GM10847 (cell line): ENCODE results near the gene JAKMIP2.

Experiments used
- POLR2A ChIP-seq: IDR thresholded peaks from 2 replicates; pipeline ENCODE4 v1.6.1; 2011; ENCODE audit not compliant: insufficient read length; ENCODE audit errors: extremely low read depth

JAKMIP2 gene

GRCh38 chr5:147782110-147783028 lies at the start of gene JAKMIP2:
Gene JAKMIP2 (minus strand): TSS chr5:147782728. CDS start chr5:147671806, 110,922 bp downstream.
- no peak for TF ChIP-seq POLR2A

- no peak for TF ChIP-seq POLR2A
Observed at GRCh38 chr5:147831465-147831864, 48.9 kb upstream of the JAKMIP2 start, which contains the start of gene SPINK1. Gene SPINK1 (minus strand): TSS chr5:147831671. CDS start chr5:147831577, 94 bp downstream.

- TF ChIP-seq POLR2A: no peak
Observed at GRCh38 chr5:147830035-147830434, 47.5 kb upstream of the JAKMIP2 start.

GRCh38 chr5:147826361-147826760 lies 43.8 kb upstream of the JAKMIP2 start:
- no peak for TF ChIP-seq POLR2A

- no peak for TF ChIP-seq POLR2A
Observed at GRCh38 chr5:147822686-147823491, 40.4 kb upstream of the JAKMIP2 start.

- no peak for TF ChIP-seq POLR2A
Observed at GRCh38 chr5:147821766-147822165, 39.2 kb upstream of the JAKMIP2 start.

- no peak for TF ChIP-seq POLR2A
Observed at GRCh38 chr5:147819261-147819770, 36.8 kb upstream of the JAKMIP2 start.

GRCh38 chr5:147818290-147818689 lies 35.8 kb upstream of the JAKMIP2 start:
- no peak for TF ChIP-seq POLR2A

- TF ChIP-seq POLR2A: no peak
Observed at GRCh38 chr5:147813696-147814095, 31.2 kb upstream of the JAKMIP2 start.

- no peak for TF ChIP-seq POLR2A
Observed at GRCh38 chr5:147809830-147810666, 27.5 kb upstream of the JAKMIP2 start.

- no peak for TF ChIP-seq POLR2A
Observed at GRCh38 chr5:147805030-147805454, 22.5 kb upstream of the JAKMIP2 start.

GRCh38 chr5:147804334-147804733 lies 21.8 kb upstream of the JAKMIP2 start:
- no peak for TF ChIP-seq POLR2A

GRCh38 chr5:147803926-147804325 lies 21.4 kb upstream of the JAKMIP2 start:
- TF ChIP-seq POLR2A: no peak

- no peak for TF ChIP-seq POLR2A
Observed at GRCh38 chr5:147801461-147801860, 18.9 kb upstream of the JAKMIP2 start.

GRCh38 chr5:147800491-147800890 lies 18.0 kb upstream of the JAKMIP2 start:
- no peak for TF ChIP-seq POLR2A
